GM19455 (cell line): Measurements from ENCODE around the gene ADSL.

Experiments used
- ATAC-seq: cut with Tn5 transposase; IDR thresholded peaks from one replicate; pipeline ENCODE4 v1.9.1; 2021; ENCODE audit not compliant: unreplicated experiment

ADSL gene

DNA sequence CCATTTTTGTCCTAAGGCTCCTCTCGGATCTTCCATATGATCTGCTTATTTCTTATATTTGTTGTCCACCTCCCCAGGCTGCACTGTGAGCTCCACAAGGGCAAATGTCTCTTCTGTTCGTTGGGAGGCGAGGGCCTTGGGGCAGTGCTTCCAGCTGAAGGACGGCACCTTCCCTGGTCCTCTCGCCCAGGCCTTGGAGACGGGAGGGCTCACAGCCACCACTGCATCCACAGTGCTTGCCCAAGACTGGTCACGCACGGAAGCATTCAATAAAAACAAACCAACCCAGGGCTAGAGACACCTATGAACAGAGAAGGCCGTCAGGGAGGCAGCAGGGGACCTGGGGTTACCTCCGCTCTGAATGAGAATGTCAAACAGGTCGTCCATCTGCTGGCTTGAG, 70.3 kb downstream of the ADSL start:
- no peak for ATAC-seq

DNA sequence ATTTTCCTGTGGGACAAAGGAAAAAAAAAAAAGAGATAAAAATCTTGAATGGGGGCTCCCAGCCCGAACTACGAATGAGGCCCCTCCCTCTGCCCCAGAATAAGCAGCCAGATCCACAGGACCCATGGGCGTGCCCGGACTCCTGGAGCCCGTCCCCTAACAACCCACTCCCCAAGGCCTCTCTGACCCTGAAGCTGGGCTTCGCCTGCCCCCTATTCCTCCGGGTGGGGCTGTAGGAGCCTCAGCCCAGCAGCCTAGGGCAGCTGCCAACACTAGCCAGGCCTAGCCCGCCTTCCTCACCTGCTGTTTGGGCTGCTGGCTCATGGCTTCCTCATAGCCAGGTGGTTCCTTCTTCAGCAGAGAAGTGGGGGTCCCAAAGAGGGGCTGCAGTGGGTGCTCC, 70.7 kb downstream of the ADSL start:
- ATAC-seq, result no peak

DNA sequence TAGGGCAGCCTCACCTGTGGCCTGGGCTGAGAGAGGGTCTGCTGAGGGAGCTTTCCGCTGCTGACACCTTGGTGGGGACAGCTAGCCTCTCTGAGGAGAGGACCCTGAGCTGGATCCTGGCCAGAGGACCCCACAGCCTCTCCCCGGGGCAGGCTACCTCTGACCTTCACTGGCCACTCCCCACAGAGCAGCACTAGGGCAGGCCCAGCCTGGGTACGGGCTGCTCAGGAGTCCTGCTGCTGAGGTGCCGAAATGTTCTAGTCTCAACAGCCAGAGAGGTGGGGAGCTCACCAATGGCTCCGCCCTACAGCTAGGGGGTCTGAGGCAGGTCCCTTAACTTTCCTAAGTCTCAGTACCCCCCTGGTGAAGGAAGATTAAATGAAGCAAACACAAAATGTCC, 71.6 kb downstream of the ADSL start:
- ATAC-seq, result no peak

DNA sequence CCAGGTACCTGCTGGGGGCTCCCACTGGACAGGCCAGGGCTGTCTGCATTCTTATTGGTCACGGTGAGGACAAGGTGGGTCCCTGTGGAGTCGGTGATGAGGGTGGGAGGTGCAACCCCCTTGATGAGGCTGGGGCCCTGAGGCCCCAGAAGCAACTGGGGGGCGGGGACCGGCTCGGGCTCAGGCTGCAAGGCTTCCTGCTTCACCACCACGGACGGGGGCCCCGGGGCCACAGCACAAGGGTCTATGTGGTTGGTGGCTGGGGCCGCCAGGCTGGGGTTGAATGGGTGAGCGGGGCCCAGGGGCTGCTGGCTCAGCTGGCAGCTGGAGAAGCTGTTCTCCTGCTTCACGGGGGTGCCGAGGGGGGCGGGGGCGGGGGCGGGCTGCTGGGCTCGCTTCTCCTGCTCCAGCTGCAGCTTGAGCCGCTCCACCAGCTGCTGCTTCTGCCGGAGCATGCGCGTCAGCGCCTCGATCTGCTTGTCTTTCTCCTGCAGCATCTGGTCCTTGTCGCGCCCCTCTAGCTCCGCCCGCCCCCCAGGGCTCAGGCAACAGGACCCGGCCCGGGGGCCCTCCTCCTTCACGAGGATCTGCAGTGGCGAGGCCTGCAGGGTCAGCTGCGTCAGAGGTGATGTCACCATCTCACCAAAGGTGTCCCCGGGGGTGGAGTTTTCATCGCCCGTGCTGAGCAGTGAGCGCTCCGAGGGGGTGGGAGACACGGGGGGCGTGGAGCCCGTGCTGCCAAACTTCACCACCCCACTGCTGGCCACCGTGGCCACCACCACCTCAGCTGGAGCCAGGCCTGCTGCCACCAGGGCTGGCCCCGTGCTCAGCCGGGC, 72.3 kb downstream of the ADSL start:
- no peak for ATAC-seq

DNA sequence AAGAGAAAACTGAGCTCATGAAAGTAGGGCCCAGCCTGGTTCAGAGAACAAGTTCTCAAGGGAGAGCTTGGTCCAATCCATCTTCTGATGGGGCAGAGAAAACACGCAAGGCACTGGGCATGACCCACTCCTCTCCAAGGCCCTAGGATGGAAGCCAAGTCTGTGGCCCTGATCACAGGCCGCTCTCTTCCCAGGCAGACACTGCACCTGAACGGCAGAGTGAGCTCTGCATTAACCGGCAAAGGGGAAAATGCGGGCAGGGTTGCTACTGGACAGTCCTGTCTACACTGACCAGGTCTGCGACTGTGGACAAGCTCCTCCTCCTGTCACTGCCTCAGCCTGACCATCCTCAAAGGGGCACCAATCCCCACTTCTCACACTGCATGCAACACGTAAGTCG, 73.4 kb downstream of the ADSL start:
- no peak for ATAC-seq

DNA sequence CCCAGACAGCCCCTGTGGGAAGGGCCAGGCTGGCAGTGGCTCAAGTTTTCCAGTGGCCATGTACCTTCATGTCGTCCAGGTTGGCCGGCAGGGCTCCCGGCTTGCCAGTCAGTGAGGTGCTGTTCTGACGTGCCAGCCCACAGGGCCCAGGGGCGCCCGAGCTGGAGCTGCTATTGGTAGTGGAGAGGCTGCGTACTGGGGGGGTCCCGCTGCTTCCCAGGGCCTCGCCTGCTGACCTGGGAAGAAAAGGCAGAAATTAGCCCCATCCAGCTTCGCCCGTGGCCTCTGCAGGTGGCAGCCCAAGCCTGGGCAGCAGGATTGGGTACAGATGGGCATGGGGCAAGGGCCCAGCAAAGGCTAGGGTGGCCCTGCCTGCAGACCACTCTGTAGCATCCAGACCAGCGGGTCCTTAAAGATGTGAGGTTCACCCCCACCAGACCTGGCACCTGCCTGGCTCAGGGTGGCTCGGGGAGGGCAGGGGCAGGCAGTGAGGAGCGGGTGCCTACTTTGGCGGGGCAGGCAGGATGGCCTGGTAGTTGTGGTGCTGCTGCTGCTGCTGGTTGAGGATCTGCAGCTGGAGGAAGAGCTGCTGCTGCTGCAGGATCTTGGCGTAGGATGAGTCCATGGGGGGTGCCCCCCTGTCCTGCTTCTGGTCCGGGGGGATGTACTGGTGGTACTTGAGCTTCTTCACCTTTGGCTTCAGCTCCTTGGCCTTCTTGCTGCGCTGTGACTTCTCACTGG, 74.2 kb downstream of the ADSL start:
- ATAC-seq, result no peak

DNA sequence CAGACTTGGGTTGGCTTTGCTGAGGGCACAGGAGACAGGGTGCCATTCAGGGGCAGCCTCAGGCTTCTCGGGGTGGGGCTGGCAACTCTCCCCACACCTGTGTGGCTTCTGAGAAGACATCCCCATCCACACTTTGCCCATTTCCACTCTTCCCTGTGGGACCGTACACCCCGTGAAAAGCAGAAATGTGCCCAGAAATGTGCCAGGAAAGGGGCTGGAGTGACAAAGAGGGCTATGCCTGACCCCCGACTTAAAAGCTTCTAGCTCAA, 74.7 kb downstream of the ADSL start:
- no peak for ATAC-seq

DNA sequence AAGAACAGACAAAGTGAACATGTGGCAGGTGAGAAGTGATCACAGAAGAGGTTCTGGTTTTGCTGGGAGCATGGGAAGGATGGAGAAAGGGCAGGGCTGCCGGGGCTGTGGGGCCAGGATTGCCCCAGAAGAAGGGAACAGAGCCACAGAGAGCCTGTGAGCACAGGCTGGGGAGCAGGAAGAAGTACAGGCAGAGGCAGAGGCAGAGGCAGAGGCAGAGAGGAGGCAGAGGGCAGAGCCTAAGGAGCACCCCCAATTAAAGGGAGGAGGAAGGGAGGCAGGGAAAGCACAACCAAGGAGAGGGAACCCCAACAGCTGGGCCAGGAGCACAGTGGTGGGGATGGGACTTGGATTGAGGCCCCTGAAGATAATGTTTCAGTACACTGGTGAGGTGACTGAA, 75.6 kb downstream of the ADSL start:
- no peak for ATAC-seq

DNA sequence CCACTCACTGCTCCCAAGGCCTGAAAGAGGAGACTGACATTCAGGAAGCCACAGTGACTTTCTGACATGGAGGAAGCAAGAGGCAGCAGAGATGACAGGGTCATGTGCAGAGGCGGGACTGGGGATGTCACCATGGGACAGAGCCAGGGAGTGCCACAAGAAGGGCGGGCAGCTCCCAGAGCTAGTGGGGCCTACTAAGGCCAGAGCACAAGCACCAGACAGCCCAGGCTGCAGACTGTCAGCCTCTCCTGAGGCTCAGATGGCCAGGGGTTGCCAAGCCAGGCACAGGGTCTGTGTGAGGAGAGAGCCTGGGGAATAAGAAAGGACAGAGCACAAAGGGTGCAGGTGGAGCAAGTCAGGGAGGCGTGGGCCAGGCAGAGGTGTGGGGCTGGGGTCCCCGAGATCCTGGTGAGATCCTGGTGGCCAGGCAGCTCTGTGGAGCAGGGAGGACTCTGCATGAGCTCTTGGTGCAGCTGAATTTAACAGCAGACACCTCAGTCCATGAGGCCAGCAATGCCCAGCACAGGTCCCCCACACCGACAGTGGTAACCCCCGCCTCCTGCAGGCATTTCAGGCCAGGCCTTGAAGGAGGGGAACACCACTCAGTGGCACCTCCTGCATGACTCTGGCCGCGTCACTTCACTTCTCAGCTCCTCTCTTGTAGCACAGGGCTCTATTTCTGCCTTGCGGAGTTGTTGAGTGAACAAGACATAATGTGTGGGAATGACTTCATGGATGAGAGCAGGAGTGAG, 76.4 kb downstream of the ADSL start:
- ATAC-seq, result no peak

DNA sequence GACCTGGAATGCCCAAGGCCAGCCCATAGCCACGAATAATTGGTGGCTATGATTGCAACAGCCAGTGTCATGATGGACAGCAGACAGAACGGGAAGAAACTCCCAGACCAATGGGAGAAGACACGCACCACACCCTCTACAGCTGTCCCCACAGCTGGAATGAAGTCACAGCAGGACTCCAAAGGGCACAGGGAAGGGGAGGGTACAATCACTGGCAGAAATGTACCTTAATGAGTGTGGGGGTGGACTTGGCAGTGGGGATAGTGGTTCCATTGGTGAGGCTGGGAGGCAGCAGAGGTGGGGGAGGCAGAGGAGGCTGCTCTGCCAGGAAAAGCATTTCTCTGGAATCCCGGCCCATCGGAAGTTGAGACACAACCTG, 77.0 kb downstream of the ADSL start:
- ATAC-seq, result no peak

DNA sequence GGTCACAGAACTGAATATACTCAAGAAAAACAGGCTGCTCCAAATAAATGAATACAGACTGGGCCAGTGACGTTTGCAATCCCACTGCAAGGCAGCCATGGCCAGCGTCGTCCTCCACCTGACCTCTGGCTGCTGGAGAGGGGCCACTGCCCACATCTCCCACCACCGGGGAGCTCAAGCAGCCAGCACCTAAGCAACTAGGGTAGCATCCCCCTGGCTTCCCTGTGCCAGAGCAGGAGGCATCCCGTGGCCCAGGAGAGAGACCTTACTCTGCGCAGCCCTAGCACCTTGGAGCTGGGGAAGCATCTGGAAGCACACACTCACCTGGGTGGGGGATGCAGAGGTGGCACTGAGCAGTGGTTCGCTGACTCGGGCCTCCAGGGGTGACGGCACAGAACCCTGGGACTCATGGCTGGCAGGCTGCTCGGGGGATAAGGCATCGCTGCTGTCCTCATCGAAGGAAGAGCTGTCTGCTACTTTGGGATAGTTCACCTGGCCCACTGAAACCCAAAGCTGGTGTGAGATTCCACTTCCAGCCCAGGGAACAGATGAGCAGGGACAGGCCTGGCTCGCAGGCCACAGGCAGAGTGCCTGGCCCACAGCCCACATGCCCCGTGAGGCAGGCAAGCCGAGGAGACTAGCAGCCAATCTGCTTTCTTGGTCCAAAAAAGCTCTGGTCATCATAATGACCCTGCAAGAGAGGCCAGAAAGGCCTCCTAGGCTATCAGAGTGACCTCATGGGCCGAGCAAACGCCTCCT, 77.8 kb downstream of the ADSL start:
- ATAC-seq, result no peak

DNA sequence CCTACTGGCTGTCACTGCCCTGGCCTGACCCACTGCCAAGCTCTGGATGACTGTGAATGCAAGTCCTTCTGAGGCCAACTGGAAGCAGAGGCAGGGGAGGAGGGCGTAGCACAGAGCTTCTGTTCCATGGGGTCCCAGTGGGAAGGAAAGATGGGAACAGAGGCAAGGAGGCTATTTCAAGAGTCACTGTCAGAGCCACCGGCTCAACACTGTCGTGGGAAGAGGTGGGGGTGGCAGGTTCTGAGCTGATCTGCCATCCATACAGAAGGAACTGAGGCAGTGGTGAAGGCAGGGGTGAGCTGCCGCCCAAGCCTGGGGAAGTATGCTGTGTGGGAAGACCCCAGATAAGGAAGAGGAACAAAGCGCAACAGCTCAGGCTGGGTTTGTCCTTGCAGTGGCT, 78.8 kb downstream of the ADSL start:
- ATAC-seq, result no peak

DNA sequence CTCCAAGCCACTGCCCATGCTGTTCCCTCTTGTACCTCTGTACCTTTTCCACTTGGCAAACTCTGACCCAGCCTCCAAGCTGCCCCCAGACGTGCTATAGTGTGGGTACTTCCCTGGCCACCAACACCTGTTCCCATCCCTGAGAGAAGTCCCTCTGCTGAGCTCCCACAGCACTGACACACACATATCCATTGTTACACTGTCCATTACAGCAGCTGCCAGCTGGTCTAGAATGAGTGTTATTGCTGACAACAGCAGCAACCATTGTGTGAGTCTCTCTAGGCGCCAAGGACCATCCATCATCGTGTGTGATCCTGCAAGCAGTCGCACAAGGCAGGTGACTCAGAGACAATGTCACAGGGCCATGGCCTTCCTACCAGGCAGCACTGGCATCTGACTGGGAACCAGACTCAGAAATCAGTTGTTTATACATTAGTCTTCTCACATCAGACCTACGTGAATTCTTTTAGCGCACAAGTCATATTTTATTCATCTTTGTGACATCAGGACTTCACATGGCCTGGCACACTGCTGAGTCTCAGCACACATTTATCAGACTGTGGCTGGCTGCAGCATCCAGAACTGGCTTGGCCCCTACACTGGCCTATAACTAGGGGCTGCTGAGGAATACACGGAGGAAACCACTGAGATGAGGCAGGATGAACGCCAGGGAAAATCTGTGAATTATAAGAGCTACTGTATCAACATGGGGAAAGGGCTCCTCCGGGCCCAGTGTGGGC, 80.5 kb downstream of the ADSL start:
- no peak for ATAC-seq

DNA sequence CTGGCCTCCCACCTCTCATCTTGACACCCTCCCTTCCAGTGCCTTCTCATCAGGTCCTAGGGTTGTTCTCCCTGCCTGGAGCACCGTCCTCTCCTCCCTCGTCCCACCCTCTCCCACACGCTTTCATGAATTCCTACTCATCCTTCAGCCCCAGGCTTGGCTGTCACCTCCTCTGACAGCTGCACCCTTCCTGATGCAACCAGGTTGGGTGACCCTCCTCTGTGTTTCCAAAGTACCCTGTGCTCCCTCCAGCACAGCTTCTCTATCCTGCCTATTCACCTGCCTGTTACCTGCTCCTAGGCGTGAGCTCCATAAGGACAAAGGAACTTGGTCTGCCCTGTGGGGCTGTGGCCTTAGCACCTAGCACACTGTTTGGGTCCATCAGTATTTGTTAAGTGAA, 82.5 kb downstream of the ADSL start:
- ATAC-seq, result no peak

DNA sequence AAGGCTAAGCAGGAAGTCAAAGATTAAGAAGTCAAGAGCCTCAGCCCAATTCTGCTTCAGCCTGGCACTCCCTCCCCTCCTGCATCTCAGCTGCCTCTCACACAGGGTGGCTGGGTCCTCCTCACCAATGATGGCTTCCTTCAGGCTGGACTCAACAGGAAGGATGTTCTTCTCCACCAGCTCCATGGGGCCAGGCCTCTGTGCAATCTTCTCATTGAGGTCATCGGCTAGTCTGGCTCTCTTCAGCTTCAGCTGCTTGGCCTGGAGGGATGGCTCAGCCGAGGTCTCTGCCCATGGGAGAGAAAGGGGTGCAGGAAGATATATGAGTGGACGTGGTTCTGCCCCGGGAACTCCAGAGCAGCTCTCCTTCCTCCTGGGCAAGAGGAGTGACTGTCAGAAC, 83.2 kb downstream of the ADSL start:
- ATAC-seq, result no peak

DNA sequence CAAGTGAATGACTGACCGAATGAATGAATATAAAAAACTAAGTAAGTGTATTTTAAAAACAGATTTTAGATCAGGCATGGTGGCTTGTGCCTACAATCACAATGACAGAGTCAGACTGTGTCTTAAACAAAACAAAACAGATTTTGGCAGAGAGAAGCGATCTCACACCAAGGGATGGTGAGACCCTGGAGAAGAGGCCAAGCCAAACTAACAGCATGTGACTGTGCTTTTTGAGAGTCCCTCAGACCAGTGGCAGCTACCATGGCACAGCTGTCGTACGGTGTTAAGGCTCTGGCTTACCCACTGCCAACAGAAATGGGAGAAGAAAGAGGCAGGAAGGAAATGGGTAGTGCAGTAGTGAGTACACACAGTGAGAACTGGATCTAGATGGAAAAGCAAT, 84.7 kb downstream of the ADSL start:
- ATAC-seq, result no peak

DNA sequence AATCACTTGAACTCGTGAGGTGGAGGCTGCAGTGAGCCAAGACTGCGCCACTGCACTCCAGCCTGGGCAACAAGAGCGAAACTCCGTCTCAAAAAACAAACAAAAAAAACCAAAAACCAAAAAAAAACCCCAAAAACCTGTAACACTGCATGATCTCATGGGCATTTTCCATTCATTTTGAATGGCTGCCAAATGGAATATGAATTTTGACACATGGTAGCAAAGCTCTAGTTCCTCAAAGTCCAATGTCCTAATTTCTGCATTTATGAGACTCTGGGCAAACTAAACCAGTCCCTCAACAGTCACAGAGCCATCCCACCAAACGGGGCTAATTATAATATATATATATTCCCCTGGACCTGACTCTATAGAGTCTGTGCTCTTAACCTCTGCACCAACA, 85.9 kb downstream of the ADSL start:
- ATAC-seq, result no peak

DNA sequence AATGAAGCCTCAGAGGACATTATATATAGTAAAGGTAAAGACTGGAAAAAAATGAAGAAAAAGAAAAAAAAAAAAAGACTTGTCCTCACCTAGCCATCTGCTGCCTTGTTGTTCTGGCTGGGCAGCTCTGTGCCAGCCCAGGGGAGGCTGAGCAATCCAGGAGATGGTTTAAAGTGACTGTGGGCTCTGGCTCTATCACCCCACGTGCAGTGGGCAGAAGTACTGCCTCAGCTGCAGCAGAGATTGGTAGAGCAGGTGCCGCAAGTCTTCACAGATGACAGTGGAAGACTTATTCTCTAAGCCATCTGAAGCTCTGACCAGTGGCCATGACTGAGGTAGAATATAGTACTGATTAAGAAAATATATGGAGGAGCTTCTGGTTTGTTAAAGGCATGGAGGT, 86.3 kb downstream of the ADSL start:
- ATAC-seq, result no peak

DNA sequence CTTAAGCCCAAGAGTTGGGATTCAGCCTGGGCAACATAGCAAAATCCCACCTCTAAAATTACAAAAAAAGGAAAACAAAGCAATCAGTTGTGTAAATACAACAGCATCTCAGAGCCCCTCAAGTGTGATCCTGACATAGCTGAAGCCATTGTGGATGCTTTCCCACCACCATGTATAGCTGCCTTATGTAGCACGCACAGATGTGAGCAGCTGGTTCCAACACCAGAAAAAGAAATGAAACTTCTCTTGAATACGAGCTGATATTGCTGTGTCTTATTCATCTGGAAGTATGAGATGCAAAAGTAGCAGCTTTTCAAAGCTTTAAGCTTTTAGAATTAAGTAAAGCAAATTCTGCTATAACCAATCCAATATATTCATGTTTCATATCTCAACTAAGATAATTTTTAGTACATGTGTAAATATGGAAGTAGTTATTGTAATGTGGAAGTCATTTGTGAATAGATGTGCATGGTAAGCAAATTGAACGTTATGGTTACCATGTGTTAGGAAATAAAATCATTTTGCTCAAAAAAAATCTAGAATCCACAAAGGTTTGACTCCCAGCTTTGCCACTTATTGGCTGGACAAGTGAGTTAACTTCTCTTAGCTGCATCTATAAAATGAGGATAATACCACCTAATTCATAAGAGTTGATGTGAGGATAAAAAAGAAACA, 87.3 kb downstream of the ADSL start:
- ATAC-seq, result no peak

DNA sequence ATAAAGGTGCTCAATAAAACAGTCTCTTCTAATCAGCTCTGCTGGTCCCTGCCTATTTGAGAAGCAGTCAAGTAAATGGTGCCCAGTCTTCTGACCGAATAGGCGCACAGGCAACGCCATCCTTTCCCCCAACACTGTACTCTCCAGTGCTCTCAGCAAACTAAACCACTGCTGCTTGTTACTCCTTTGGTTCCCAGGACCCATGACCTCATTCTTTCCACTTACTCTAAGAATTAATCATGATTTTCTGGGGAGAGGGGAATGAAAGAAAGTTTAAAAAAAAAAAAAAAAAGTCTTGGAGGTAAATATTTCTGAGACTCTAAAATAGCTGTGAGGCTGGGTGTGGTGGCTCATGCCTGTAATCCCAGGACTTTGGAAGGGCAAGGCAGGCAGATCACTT, 87.8 kb downstream of the ADSL start:
- ATAC-seq, result no peak
